Activated CD4-positive, alpha-beta T cell treated with anti-CD3 and anti-CD28 coated beads for 4 hours (primary cell): ENCODE results near the gene N4BP3.
"Not testable (repeated sequence)": the region's sequence is repeated elsewhere in the genome, so short reads cannot be mapped to it uniquely, and the experiment has no call there.

Experiments used
- DNase-seq, 2 donors: peaks; one replicate each; pipeline ENCODE4 v3.0.0-alpha.2; 2020

Gene N4BP3, protein sequence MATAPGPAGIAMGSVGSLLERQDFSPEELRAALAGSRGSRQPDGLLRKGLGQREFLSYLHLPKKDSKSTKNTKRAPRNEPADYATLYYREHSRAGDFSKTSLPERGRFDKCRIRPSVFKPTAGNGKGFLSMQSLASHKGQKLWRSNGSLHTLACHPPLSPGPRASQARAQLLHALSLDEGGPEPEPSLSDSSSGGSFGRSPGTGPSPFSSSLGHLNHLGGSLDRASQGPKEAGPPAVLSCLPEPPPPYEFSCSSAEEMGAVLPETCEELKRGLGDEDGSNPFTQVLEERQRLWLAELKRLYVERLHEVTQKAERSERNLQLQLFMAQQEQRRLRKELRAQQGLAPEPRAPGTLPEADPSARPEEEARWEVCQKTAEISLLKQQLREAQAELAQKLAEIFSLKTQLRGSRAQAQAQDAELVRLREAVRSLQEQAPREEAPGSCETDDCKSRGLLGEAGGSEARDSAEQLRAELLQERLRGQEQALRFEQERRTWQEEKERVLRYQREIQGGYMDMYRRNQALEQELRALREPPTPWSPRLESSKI

DNA sequence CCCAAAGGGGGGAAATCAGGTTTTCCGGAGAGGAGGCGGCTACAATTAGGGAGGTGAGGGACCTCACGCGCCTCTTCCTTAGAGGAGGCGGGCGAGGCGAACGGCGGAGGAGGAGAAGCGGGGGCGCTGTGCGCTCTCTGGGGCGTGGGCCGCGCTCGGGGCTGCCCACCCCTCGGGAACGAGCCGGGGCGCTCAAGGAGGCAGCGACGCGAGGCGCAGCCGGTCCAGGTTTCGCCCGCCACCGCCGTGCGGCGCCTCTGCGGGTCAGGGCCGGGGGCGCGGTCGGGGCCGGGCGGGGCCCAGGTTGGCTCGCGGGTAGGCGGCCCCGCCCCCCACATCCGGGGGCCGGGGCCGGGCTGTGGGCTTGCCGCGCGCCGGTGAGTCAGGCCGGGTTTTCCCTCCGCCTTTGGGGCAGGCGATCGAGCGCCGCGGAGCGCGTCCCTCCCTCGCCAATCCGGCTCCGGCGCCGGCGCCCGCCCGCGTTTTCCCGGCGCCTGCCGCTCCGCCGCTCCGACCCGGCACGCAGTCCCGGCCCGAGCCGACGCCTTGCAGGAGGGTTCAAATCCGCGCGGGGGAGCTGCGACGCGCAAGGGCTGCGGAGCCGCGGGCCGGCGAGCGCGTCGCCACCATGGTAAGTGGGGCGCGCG, at the start of gene N4BP3:
Gene N4BP3, plus strand, starts transcription at position 392 of the 647 bp plus-strand sequence. CDS start 6,052 bp downstream, outside the sequence.
- DNase-seq = peak; percentile 83 to 87

DNA sequence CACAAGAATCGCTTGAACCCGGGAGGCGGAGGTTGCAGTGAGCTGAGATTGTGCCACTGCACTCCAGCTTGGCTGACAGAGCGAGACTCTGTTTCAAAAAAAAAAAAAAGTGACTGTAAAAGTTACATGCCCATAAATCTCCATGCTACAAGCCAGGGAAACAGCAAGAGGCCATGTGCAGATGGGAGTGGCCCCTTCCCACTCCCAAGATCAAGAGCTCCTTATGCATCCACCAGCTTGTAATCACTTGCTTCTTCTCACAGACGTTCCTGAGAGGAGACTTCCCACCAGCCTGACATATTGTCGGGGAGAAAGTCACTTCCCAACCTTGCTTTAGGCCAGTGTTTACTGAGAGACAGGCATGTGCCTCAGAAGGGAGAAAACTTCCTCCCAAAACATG, 45.6 kb upstream of the N4BP3 start:
- DNase-seq = no peak

DNA sequence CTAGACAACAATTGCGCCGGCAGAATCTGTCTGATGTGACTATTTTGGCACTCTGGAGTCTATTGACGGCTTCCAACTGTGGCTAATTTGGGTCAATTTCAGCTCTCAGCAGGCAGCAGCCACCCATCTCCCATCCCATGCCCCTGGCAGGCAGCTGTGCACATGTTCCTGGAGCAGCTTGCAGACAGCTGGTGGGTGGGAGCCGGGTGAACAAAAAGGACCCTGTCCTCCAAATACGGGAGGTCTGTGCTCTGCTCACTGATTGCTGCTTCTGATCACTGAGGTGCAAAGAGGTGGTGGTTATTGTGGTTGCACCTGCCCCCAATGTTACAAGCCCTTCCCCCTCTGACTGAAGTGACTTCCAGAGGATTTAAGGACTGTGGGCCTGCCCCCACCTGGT, 45.0 kb upstream of the N4BP3 start:
- DNase-seq = no peak

DNA sequence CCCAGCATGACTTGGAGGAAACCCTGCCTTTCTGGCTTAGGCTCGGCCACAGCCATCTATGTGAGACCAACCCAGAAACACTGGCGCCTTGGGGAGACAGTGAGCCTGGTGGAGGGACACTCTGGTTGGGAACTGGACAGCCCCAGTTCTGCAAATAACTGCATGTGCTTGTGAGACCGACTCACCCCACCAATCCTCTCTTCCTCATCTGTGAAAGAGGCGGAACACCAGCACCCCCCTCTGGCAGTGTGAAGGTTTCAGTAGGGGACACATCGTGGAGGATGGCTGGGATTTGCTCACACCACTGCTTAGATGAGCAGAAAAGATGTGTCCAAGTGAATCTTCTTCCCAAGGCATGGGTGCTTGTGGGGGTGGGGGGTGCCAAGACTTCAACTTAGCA, 43.4 kb upstream of the N4BP3 start:
- DNase-seq = no peak

DNA sequence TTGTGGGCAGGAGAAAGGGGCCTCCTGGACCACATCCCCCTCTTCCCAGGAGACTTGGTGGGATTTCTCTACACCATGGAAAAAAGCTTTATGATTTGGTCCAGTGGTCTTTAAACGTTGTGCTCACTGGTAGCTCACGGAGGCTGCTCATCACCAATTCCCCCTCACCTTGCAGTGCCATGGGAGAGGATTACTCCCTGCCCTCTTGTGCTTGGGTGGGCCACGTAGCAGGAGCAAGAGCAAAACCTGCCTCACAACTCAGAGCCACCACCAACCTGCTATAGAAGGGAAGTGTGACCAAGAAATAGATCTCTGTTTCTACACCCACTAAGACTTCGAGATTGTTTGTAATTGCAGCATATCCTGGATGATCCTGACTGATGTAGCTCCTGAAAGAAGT, 42.2 kb upstream of the N4BP3 start:
- DNase-seq = no peak

DNA sequence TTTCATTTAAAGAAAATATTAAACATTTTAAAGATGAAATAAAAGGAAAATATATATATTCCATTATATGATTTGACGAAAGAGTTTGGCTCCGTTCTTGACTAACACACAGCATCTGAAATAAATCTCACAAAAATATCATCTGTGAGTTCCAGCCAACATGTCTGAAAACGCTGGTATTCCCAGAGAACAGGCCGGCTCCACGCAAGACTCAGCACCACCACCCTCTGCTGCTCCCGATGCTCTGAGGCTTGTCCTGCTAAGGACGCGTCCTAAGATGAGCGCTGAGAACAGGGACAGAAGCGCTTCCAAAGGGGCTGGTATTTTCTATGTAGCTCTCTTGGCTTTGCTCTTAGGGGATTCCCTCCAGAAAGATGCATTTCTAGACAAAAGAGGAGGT, 40.6 kb upstream of the N4BP3 start:
- DNase-seq = no peak

DNA sequence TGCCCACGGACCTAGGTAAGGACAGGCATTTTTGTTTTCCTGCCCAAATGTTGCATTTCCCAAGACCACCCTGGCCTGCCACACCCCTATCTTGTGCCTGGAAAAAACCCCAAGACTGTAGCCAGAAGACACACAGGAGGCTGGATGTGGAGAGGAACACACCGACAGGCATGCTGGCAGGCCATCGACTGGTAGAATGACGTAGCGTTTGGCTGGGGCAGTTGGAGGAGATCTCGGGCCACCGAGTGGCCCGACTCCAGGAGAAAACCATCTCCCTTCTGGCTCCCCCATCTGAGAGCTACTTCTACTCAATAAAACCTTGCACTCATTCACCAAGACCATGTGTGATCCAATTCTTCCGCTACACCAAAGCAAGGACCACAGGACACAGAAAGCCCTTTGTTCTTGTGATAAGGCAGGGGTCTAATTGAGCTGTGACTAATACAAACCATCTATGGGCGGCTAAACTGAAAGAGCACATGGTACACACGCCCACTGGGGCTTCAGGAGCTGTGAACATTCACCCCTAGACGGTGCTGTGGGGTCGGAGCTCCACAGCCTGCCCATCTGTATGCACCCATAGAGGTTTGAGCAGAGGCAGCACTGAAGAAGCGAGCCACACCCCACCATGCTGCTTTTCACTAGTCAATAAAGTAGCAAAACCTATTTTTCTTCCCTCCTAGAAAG, 38.9 kb upstream of the N4BP3 start:
- DNase-seq = no peak

DNA sequence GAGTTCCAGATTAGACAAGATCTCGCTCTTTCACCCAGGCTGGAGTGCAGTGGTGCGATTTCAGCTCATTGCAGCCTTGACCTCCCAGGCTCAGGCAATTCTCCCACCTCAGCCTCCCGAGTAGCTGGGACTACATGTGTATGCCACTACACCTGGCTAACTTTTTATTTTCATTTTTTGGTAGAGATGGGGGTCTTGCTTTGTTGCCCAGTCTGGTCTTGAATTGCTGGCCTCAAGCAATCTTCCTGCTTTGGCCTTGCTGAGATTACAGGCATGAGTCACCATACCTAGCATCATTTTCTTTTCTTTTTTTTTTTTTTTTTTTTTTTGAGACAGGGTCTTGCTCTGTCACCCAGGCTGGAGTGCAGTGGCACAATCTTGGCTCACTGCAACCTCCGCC, 36.4 kb upstream of the N4BP3 start:
- not testable (repeated sequence) for DNase-seq

DNA sequence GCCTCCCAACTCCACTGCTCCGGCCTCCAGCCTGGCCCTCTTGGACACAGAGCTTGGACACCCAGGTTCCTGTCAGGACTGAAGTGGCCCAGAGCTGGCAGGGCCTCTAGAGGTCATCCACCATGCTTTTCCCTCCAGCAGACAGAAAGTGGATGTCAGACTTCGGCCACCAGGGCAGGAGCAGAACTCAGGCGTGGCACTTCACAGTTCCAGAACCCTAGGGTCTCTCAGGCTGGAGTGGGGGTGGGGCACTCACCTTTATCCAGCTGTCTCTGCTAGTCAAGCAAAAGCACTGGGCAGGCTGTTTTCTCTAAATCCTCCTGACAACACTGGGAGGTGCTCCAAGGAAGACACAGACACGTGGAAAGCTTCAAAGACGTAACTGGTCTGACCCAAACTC, 35.6 kb upstream of the N4BP3 start:
- DNase-seq = no peak

DNA sequence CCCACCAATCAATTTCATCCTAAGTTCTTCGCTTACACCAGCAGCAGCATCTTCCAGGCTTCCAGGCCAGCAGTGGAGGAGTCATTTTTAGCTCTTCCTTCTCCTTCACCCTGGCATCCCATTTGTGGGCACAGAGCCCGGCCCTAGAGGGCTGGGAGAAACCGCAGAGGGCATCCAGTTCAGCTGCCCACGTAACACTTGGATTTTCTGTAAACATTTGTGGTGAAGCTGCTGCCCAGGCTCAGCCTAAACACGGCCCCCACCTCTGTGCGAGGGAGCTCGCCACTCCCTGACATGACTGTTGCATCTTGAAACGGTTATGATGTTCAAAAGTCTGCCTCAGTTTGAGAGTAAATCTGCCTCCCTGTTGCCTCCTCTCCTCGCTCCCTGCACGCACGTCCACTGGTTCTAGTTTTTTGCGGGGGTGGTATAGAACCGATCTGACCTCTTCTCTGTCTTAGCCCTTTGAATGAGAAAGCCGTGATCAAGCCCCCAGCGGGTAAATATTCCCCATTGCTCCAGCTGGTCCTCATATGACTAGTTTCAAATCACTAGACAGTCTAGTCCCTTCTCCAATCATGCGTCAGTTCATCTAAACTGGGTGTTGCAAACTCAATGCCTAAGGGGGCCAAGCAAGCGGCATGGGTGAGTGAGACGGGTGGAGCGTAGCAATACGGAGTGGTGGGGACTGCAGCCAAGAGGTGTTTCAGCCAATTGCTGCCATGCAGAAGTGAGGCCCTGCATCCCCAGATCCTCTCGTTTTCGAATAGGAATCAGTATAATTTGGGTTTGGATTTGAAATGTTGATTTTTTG, 34.9 kb upstream of the N4BP3 start:
- no peak for DNase-seq

DNA sequence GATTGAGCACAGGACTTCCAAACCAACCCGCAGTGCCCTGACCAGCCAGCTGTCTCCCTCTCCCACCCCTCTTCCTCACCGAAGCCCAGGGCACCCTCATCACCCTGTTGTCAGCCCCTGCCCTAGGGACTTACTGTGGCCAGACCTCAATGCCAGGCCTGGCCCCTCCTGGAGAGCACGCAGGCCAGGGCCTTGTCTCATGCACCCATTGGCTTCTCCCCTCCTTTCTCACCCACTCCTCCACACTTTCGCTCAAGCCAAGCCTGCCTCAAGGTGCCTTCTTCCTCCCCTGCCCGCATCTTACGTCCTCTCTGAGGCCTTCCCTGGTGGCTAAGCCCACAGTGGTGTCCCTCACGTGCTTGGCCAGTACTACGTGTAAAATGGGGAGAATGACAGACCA, 33.3 kb upstream of the N4BP3 start:
- DNase-seq = no peak

DNA sequence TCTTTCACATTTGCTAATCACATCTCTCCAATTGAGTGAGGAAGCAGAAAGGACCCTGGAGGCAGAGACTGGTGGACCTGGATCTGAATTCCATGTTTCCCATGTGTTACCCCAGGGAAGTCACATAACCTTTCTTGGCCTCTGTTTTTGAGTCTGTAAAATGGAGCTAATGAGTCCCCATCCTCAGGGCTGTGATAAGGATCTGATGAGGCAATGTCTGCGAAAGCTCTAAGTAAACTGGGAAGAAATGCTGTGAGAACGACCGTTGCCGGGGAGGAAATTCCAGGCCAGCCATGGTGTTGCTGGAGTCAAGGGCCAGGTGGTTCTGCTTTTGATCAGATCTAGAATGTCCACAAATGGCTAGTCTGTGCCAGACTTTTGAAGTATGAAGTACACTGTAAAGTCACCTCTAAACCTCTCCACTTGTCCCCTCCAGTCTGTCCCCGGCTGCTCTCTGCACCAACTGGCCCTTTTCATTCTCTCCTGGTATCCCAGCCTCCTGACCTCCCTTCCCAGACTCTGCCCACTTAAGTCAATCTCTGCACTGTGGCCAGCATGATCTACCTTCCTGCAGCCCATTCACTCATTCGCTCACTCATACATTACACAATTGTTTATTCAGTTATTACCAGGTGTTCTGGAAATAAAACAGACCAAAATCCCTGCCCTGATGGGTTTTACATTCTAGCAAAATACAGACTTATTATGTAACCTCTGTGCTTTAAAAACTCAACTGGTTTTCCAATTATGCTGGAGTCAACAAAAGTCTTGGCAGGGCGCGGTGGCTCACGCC, 32.5 kb upstream of the N4BP3 start:
- no peak for DNase-seq

DNA sequence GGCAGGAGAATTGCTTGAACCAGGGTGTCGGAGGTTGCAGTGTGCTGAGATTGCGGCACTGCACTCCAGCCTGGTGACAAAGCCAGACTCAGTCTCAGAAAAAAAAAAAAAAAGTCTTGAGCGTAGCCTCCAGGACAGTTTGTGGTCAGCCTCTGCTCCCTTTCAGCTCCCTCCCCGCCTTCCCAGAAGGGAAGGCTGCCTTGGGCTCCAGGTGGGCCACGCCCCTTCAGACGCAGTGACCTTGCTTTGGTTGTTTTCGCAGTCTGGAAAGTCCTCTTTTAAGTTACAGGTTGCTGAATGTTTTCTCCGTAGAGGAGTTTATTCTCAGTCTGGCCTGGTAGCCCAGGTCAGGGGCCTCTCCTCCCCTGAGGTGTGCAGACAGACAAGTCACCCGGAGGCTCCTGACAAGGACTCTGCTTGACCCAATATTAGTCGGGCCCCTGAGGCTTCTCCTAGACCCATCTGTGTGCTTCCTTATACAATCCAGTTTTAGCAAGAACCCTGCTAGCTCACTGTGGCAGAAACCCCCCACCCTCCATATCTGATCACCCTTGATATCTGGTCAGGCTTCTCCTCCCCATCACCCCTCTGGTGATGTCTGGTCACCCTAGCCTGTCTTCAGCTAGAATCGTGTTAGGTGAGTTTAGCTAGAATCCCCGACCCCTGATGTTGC, 31.6 kb upstream of the N4BP3 start:
- no peak for DNase-seq

DNA sequence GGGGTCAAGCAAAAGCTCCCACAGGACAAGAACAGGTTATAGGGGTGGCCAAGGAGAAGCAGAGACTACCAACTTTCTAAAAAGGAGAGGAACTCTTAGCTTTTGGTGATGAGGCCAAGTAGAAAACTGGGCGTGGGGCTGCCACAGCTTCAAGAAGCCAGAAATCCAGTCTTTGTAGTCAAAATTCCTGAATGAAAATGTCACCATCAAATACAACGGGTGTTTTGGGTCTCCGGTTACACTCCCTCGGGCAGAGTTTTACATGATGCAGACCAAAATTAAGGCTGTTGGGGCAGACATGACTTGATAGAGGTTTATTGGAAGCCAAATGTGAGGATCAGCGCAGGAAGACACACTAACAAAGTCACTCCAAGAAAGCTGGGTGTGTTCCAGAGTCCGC, 29.4 kb upstream of the N4BP3 start:
- DNase-seq = no peak

DNA sequence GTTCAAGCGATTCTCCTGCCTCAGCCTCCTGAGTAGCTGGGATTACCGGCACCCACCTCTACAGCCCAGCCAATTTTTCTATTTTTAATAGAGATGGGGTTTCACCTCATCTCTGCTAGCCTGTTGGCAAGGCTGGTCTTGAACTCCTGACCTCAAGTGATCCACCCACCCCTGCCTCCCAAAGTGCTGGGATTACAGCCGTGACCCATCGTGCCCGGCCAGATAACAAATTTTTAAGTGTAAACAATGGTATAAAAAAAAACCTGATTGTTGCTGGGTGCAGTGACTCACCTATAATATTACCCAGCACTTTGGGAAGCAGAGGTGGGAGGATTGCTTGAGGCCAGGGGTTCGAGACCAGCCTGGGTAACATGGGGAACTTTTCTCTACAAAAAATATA, 28.0 kb upstream of the N4BP3 start:
- no peak for DNase-seq

DNA sequence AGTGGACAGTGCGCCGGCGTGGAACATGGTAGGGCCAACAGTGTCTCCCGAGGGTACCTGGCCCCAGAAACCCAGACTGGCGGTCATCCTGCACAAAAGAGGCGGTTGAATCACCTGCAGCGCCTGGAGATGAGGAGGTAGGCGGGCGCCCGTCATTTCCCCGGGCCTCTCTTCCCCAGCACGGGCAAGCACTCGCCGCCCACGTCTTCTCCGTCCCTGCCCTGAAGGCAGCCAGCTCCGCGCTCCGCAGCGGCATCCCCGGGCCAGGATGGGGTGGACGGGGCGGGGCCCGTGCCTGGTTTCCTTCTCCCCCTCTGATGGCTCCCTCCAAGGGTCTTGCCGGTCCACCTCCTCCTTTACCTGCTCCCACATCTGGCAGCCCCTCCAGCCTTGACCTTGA, 27.1 kb upstream of the N4BP3 start:
- no peak for DNase-seq

DNA sequence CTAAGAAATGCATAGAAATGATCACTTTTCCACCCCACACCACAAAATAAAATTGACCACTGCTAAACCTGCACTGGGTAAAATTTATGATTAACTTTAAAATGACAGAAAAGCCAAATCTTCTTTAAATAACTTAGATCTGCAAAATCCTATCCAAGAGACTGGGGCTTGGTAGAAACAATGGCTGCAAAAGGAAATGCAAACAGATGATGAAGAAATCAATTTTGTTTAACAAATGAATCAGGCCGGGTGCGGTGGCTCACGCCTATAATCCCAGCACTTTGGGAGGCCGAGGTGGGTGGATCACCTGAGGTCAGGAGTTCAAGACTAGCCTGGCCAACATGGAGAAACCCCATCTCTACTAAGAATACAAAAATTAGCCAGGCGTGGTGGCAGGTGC, 26.1 kb upstream of the N4BP3 start:
- DNase-seq = not testable (repeated sequence)

DNA sequence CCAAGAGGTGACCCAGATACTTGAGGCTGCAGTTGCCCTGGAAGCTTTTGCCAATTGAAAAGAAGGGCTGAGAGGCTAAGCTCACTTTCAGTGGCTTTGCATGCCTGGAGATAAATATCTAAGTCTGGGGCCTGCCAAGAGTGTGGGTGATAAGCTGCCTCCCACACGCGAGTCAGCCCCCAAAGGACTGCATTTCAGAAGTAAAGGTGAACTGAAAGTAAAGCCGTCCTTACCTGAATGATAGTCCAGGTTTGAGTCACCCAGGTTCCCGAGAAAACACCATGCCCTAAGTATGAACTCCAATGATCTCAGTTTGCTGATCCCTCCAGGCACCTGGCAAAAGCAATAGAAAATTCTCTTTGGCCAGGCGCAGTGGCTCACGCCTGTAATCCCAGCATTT, 22.5 kb upstream of the N4BP3 start:
- DNase-seq = no peak

DNA sequence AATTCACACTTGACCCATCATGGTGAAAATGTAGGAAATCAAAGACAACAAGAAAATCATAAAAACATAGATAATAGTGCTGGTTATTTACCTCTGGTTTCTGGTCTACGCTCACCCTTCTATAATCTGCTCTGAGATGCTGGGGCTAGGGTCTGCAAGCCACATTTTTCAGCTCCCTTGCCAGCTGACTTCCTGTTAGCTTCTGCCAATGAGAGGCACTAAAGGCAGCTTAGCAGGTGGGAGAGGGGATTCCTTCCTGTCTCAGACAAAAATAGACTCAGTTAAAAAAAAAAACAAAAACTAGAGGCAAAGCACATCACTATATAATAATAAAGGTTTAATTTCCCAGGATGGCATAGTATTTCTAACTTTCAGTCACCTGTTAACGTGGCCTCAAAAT, 20.2 kb upstream of the N4BP3 start:
- no peak for DNase-seq

DNA sequence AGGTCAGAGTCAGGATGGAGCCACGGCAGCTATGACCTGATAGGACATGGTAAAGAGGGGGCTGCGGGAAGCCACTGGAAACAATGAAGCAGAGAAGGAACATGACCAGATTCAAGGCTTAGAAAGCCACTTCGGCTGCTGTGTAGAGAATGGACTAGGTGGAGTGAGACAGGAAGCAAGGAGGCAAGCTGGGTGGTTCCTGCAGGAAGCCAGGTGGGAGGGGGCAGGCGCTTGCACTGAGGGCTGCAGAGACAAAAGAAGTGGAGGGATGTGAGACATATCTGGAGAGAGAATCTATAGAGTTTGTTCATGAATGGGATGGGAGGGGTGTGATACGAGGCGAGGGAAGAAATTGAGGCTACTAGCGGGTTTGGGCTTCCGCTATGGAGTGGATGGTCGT, 19.0 kb upstream of the N4BP3 start:
- DNase-seq = no peak

DNA sequence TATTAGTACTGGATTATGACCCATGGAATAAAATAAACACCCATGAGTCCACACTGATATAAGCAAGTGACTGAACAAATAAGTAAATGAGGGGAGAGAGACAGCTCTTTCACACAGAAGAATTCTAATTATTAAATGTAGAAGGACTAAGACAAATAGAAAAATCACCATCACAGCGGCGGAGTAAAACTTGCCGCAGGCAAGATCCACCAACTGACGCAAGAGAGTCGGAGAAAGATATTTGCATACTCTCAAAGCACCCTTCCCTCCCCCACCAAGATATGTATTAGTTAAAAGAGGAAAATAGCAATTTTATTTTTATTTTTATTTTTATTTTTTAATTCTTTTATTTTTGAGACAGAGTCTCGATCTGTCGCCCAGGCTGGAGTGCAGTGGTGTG, 14.6 kb upstream of the N4BP3 start:
- no peak for DNase-seq
